ENCODE results near the gene LAMC1. TPM values are rescaled to one million over a fixed set of nuclear protein-coding genes. Genes with fewer than 3 reads are reported as not detected.

LAMC1 gene
- total and polyA plus RNA-seq, 4 donors, result 23.4 to 272 (median 116) TPM

DNA sequence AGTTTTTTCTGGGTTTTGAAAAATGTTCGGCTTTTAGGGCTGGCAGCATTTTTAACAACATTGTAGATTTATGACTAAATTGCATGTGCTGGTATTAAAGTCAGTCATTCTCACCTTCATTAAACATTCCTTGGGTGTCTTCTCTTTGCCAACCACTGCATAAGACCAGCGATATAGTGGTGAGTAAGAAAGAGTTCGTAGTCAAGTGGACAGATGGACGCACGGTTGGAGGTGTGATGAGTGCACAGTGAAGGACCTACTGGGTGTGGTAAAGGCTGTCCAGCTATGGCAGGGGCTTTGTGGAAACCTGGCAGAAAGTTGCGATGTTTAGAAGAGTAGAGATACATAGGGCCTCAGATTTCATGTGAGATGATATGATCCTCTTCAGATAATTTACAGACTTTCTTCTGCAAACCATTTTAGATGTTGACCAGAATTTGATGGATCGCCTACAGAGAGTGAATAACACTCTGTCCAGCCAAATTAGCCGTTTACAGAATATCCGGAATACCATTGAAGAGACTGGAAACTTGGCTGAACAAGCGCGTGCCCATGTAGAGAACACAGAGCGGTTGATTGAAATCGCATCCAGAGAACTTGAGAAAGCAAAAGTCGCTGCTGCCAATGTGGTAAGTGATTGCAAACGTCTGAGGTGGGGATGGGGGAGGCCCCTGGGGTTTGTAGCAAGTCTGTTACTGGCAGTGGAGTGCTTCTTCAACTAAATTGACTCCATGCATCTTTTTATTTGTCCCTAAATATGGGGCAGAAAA lies 106.9 kb downstream of the LAMC1 start:
- H3K4me1 ChIP-seq (ENCODE audit: control insufficient read depth in 5 of 5, insufficient read depth in 5 of 5, low read length in 5 of 5), result peaks cover 0 to 16% (median 4%) of the 10 kb centered on the region in 5 donors
- no peak overlapping the region for H3K4me3 ChIP-seq
- H3K27ac ChIP-seq (ENCODE audit: low read depth in 1 of 2, low read length in 1 of 2), result no peak overlapping the region
- no peaks in the 10 kb centered on the region for H3K9me3 ChIP-seq (ENCODE audit: control insufficient read depth in 4 of 4, insufficient read depth in 3 of 4, low read length in 3 of 4)
- no peak for TF ChIP-seq CTCF (IDR thresholded peaks at IDR 0.05; ENCODE audit: control extremely low read depth, extremely low read depth)
- H3K27me3 ChIP-seq (ENCODE audit: control insufficient read depth in 3 of 3, insufficient read depth in 3 of 3, low read length in 2 of 3), result no peaks in the 10 kb centered on the region
- peak in 2 of 3 donors; percentile 38 to 45 for DNase-seq
- WGBS, 2 donors, result 79 to 87% methylated on average over 15 of the region's 15 CpGs
- ATAC-seq (ENCODE audit: insufficient read depth, low FRiP score), result peak; percentile 39
- H3K9ac ChIP-seq (ENCODE audit: insufficient read depth in 1 of 2, low read length in 2 of 2), result no peak overlapping the region
- H3K36me3 ChIP-seq (ENCODE audit: control insufficient read depth in 4 of 4, insufficient read depth in 4 of 4, low read length in 4 of 4), result peaks cover 21 to 58% (median 50%) of the 10 kb centered on the region in 4 donors

GRCh38 chr1:183131166-183131565 lies 107.9 kb downstream of the LAMC1 start:
- TF ChIP-seq CTCF (IDR thresholded peaks at IDR 0.05; ENCODE audit: control extremely low read depth, extremely low read depth), result no peak
- Histone ChIP-seq H3K4me3 (no peak overlapping the region), H3K9me3 (ENCODE audit: control insufficient read depth in 4 of 4, insufficient read depth in 3 of 4, low read length in 3 of 4) (no peaks in the 10 kb centered on the region), H3K36me3 (ENCODE audit: control insufficient read depth in 4 of 4, insufficient read depth in 4 of 4, low read length in 4 of 4) (peaks cover 17 to 56% (median 45%) of the 10 kb centered on the region in 4 donors), H3K9ac (ENCODE audit: insufficient read depth in 1 of 2, low read length in 2 of 2) (no peak overlapping the region), H3K27me3 (ENCODE audit: control insufficient read depth in 3 of 3, insufficient read depth in 3 of 3, low read length in 2 of 3) (no peaks in the 10 kb centered on the region), H3K27ac (ENCODE audit: low read depth in 1 of 2, low read length in 1 of 2) (no peak overlapping the region), H3K4me1 (ENCODE audit: control insufficient read depth in 5 of 5, insufficient read depth in 5 of 5, low read length in 5 of 5) (peaks cover 0 to 8% (median 4%) of the 10 kb centered on the region in 5 donors)
- DNase-seq (no peak), ATAC-seq (ENCODE audit: insufficient read depth, low FRiP score) (no peak)
- WGBS, 2 donors, result 51 to 56% methylated on average over 2 of the region's 2 CpGs

DNA sequence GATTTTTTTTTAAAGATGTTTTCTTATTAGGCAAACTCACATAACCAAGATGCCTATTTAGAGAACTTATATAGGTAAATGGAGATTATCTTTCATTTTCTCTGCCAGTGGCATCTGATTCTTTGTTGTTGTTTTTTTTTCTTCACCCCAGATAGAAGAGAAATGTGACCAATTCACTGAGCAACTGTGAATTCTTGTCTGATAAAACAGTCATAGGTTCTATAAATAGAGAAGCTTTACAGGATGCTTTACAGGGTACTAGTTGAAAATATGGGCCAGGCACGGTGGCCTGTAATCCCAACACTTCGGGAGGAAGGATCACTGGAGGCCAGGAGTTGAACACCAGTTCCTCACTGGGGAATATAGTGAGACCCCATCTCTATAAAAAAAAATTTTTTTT lies 112.1 kb downstream of the LAMC1 start:
- Histone ChIP-seq H3K9me3 (ENCODE audit: control insufficient read depth in 4 of 4, insufficient read depth in 3 of 4, low read length in 3 of 4) (no peaks in the 10 kb centered on the region), H3K36me3 (ENCODE audit: control insufficient read depth in 4 of 4, insufficient read depth in 4 of 4, low read length in 4 of 4) (peaks cover 15 to 60% (median 40%) of the 10 kb centered on the region in 4 donors), H3K27me3 (ENCODE audit: control insufficient read depth in 3 of 3, insufficient read depth in 3 of 3, low read length in 2 of 3) (no peaks in the 10 kb centered on the region)

More for the DNA sequence above, 112.1 kb downstream of the LAMC1 start:
- H3K9ac ChIP-seq (ENCODE audit: insufficient read depth in 1 of 2, low read length in 2 of 2), result no peak overlapping the region
- no peak overlapping the region for H3K4me3 ChIP-seq
- H3K27ac ChIP-seq (ENCODE audit: low read depth in 1 of 2, low read length in 1 of 2), result no peak overlapping the region
- no peak for TF ChIP-seq CTCF (IDR thresholded peaks at IDR 0.05; ENCODE audit: control extremely low read depth, extremely low read depth)
- 93% methylated on average over 2 of the region's 2 CpGs for WGBS, 2 donors
- ATAC-seq (ENCODE audit: insufficient read depth, low FRiP score) (no peak), DNase-seq (no peak)
- H3K4me1 ChIP-seq (ENCODE audit: control insufficient read depth in 5 of 5, insufficient read depth in 5 of 5, low read length in 5 of 5), result no peaks in the 10 kb centered on the region
